H1 (cell line): Measurements from ENCODE around the gene MROH2A.

Source experiments
- NRF1 ChIP-seq: IDR thresholded peaks from 2 replicates; pipeline ENCODE4 v1.6.1; 2011; ENCODE audit warnings: mild to moderate bottlenecking, low read depth, low read length, improper control_type of control experiment
- POLR2A ChIP-seq, 2 experiments: IDR thresholded peaks; 1 replicate in 1 of 2; 2 replicates in 1 of 2; pipeline ENCODE4 v1.6.1; 2011; ENCODE audit warnings: low read depth in 2 of 2, low read length in 2 of 2, mild to moderate bottlenecking in 2 of 2; ENCODE audit errors: control extremely low read depth in 1 of 2

DNA sequence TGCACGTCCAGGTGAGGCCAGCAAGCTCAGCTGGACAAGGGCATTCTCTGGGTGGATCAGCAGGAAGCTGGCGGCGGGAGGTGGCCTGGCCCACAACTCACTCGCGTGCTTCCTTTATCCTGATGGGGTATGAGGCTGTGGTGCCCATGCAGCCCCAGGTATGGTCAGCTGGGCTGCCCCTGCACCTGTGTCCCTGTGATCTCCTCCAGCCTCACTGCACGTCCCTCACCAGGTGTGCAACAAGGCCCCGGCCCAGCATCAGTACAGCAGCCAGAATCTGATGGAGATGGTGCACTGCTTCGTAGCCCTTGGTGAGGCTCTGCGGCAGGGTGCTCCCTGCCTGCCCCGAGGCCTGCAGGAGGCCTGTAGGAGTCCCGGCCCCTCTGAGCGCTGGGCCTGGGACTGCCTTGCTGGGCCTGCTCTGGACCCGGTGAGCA, 17.6 kb downstream of the MROH2A start:
- TF ChIP-seq NRF1 (no peak), POLR2A (IDR thresholded peaks at IDR 0.05; ENCODE audit: control extremely low read depth in 1 of 2, low read depth in 2 of 2, low read length in 2 of 2) (no peak)
